ENCODE data around the gene DCN.

DCN gene

GRCh38 chr12:91179315-91179714, 3.3 kb downstream of the DCN start:
- H3K4me3 ChIP-seq (ENCODE audit: low read depth, low read length) = no peak overlapping the region
- no peak for TF ChIP-seq CTCF (IDR thresholded peaks at IDR 0.05; ENCODE audit: borderline replicate concordance, insufficient read depth, low read depth, low read length)

- no peak for TF ChIP-seq CTCF (IDR thresholded peaks at IDR 0.05; ENCODE audit: borderline replicate concordance, insufficient read depth, low read depth, low read length)
- no peak overlapping the region for H3K4me3 ChIP-seq (ENCODE audit: low read depth, low read length)
These were observed 3.8 kb downstream of the DCN start for GRCh38 chr12:91178781-91179180.

- TF ChIP-seq CTCF (IDR thresholded peaks at IDR 0.05; ENCODE audit: borderline replicate concordance, insufficient read depth, low read depth, low read length) = no peak
- H3K4me3 ChIP-seq (ENCODE audit: low read depth, low read length) = no peak overlapping the region
These were observed 4.5 kb downstream of the DCN start for GRCh38 chr12:91178139-91178561.

- no peak overlapping the region for H3K4me3 ChIP-seq (ENCODE audit: low read depth, low read length)
- no peak for TF ChIP-seq CTCF (IDR thresholded peaks at IDR 0.05; ENCODE audit: borderline replicate concordance, insufficient read depth, low read depth, low read length)
These were observed 5.2 kb downstream of the DCN start for GRCh38 chr12:91177381-91177780.

- no peak for TF ChIP-seq CTCF (IDR thresholded peaks at IDR 0.05; ENCODE audit: borderline replicate concordance, insufficient read depth, low read depth, low read length)
- H3K4me3 ChIP-seq (ENCODE audit: low read depth, low read length) = no peak overlapping the region
These were observed 5.7 kb downstream of the DCN start for GRCh38 chr12:91176915-91177314.

GRCh38 chr12:91176358-91176757, 6.3 kb downstream of the DCN start:
- no peak overlapping the region for H3K4me3 ChIP-seq (ENCODE audit: low read depth, low read length)
- TF ChIP-seq CTCF (IDR thresholded peaks at IDR 0.05; ENCODE audit: borderline replicate concordance, insufficient read depth, low read depth, low read length) = no peak

GRCh38 chr12:91173124-91173523, 9.5 kb downstream of the DCN start:
- H3K4me3 ChIP-seq (ENCODE audit: low read depth, low read length) = no peak overlapping the region
- TF ChIP-seq CTCF (IDR thresholded peaks at IDR 0.05; ENCODE audit: borderline replicate concordance, insufficient read depth, low read depth, low read length) = no peak

All from GM12875 (cell line).